Neural cell (in vitro differentiated cells): ENCODE results near the gene STN1. TPM values are rescaled to one million over a fixed set of nuclear protein-coding genes. Genes with fewer than 3 reads are reported as not detected.

ENCODE experiments used
- H2AFZ ChIP-seq: fragments of 200-600, 300-800 bp; sonication (generic), shearing (Covaris generic); 2 replicates; pipeline ENCODE4 v1.6.0; 2014; ENCODE audit warnings: low read depth, mild to moderate bottlenecking, antibody characterized with exemption, low read length, moderate library complexity
- H3F3A ChIP-seq: fragments of 200-600 bp; shearing (Covaris generic); 2 replicates; pipeline ENCODE4 v1.6.1; 2016; ENCODE audit warnings: mild to moderate bottlenecking, moderate library complexity, mixed read lengths, antibody characterized with exemption, low read length; ENCODE audit not compliant: insufficient read depth, poor library complexity, severe bottlenecking
- H3K27ac ChIP-seq: fragments of 200-600, 300-800 bp; sonication (generic), shearing (Covaris generic); 2 replicates; pipeline ENCODE4 v1.5.1; 2014; ENCODE audit warnings: mild to moderate bottlenecking, low read length, moderate library complexity
- H3K27me3 ChIP-seq: fragments of 300-800, 200-600 bp; sonication (generic), shearing (Covaris generic); 2 replicates; pipeline ENCODE4 v1.6.0; 2014; ENCODE audit warnings: mild to moderate bottlenecking, low read depth, low read length, moderate library complexity; ENCODE audit not compliant: insufficient read depth
- H3K36me3 ChIP-seq: fragments of 300-800, 200-600 bp; sonication (generic), shearing (Covaris generic); 2 replicates; pipeline ENCODE4 v1.5.1; 2014; ENCODE audit warnings: mild to moderate bottlenecking, antibody characterized with exemption, low read length, moderate library complexity; ENCODE audit not compliant: insufficient read depth
- H3K4me2 ChIP-seq: fragments of 300-800, 200-600 bp; sonication (generic), shearing (Covaris generic); 2 replicates; pipeline ENCODE4 v1.6.0; 2014; ENCODE audit warnings: mild to moderate bottlenecking, low read length
- H3K4me3 ChIP-seq: fragments of 300-800, 200-600 bp; sonication (generic), shearing (Covaris generic); 2 replicates; pipeline ENCODE4 v1.5.1; 2014; ENCODE audit warnings: mild to moderate bottlenecking, low read length, moderate library complexity
- H3K79me2 ChIP-seq: fragments of 200-600 bp; shearing (Covaris generic); replicated peaks from 2 replicates; pipeline ENCODE4 v1.6.0; 2014; ENCODE audit warnings: mild to moderate bottlenecking, low read length, moderate library complexity; ENCODE audit not compliant: insufficient read depth
- H3K9ac ChIP-seq: fragments of 300-800, 200-600 bp; sonication (generic), shearing (Covaris generic); 2 replicates; pipeline ENCODE4 v1.6.1; 2016; ENCODE audit warnings: mild to moderate bottlenecking, low read length, mixed read lengths
- H3K9me2 ChIP-seq: fragments of 200-600 bp; shearing (Covaris generic); 2 replicates; pipeline ENCODE4 v1.6.1; 2016; ENCODE audit warnings: mild to moderate bottlenecking, low read length, mixed read lengths; ENCODE audit not compliant: insufficient read depth
- H3K9me3 ChIP-seq: fragments of 200-600, 300-800 bp; sonication (generic), shearing (Covaris generic); 2 replicates; pipeline ENCODE4 v1.6.1; 2016; ENCODE audit warnings: mild to moderate bottlenecking, mixed run types, low read length, moderate library complexity, mixed read lengths
- H4K20me1 ChIP-seq: fragments of 200-600 bp; shearing (Covaris generic); 2 replicates; pipeline ENCODE4 v1.6.1; 2016; ENCODE audit warnings: mild to moderate bottlenecking, mixed run types; ENCODE audit not compliant: insufficient read depth
- EP300 ChIP-seq: fragments of 450-650 bp; conservative IDR thresholded peaks from 2 replicates; pipeline ENCODE4 v1.6.1; 2014; ENCODE audit warnings: antibody characterized with exemption, mild to moderate bottlenecking, moderate library complexity; ENCODE audit not compliant: poor library complexity, severe bottlenecking
- EZH2 ChIP-seq: fragments of 200-600, 300-800 bp; shearing (Covaris generic), sonication (generic); IDR thresholded peaks from 2 replicates; pipeline ENCODE4 v1.6.1; 2014; ENCODE audit warnings: antibody characterized with exemption, low read length, borderline replicate concordance, mild to moderate bottlenecking; ENCODE audit not compliant: insufficient read depth, poor library complexity, severe bottlenecking
- MXI1 ChIP-seq: fragments of 450-650 bp; conservative IDR thresholded peaks from 2 replicates; pipeline ENCODE4 v1.6.1; 2014; ENCODE audit warnings: antibody characterized with exemption, mild to moderate bottlenecking; ENCODE audit not compliant: poor library complexity, severe bottlenecking
- POLR2AphosphoS5 ChIP-seq: IDR thresholded peaks from 2 replicates; pipeline ENCODE4 v1.6.1; 2012
- RAD21 ChIP-seq: fragments of 450-650 bp; conservative IDR thresholded peaks from 2 replicates; pipeline ENCODE4 v1.6.1; 2014; ENCODE audit warnings: antibody characterized with exemption, mild to moderate bottlenecking, moderate library complexity
- REST ChIP-seq: IDR thresholded peaks from 2 replicates; pipeline ENCODE4 v1.6.1; 2012; ENCODE audit warnings: borderline replicate concordance
- SMC3 ChIP-seq: fragments of 450-650 bp; conservative IDR thresholded peaks from 2 replicates; pipeline ENCODE4 v1.6.1; 2014; ENCODE audit warnings: antibody characterized with exemption, mild to moderate bottlenecking, moderate library complexity; ENCODE audit not compliant: poor library complexity
- TAF1 ChIP-seq: IDR thresholded peaks from 2 replicates; pipeline ENCODE4 v1.6.1; 2012; ENCODE audit warnings: low read depth
- polyA plus RNA-seq: library from polyadenylated mRNA; depleted of rRNA; stranded (reverse); fragments of >200 nt; gene quantifications from 2 replicates; pipeline ENCODE4 v1.2.3, GENCODE V29; 2014
- TF ChIP-seq, protein P1 (sequence below): fragments of 450-650 bp; IDR thresholded peaks from 2 replicates; pipeline ENCODE4 v1.5.1; 2014; ENCODE audit warnings: antibody characterized with exemption, mild to moderate bottlenecking, moderate library complexity; ENCODE audit not compliant: poor library complexity, severe bottlenecking

The STN1 gene
- polyA plus RNA-seq, 1 donor from 2014 or later = 9.4 TPM

DNA sequence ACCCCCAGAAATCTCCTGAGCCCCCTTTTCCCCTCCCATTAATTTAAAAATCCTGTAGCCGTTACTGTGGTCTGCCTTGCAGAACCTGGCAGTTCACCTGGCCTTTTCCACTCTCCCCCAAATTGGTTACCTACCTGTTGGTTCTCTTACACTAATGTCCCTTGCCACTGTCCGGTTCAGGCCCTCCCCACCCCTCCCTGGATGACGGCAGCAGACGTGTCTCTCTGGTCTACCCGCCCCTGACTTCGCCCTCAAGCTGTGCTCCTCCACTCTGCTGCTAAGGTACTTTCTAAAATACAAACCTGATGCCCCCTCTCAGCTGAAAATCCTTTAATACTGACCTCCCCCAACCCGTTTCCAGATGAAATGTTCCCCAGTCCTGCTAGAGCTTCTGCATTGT lies 47.0 kb downstream of the STN1 start:
- no peaks in the 10 kb centered on the region for H3F3A ChIP-seq
- H3K4me2 ChIP-seq = no peak overlapping the region
- no peak overlapping the region for H3K27ac ChIP-seq
- H4K20me1 ChIP-seq = no peaks in the 10 kb centered on the region
- H3K9me2 ChIP-seq = no peaks in the 10 kb centered on the region
- no peaks in the 10 kb centered on the region for H3K79me2 ChIP-seq
- H3K27me3 ChIP-seq = no peaks in the 10 kb centered on the region
- no peaks in the 10 kb centered on the region for H3K36me3 ChIP-seq
- no peaks in the 10 kb centered on the region for H3K9me3 ChIP-seq
- H3K4me3 ChIP-seq = no peak overlapping the region
- no peak overlapping the region for H2AFZ ChIP-seq
- no peak overlapping the region for H3K9ac ChIP-seq
- no peak for TF ChIP-seq POLR2AphosphoS5
- no peak for TF ChIP-seq MXI1
- TF ChIP-seq RAD21 = no peak
- TF ChIP-seq REST = no peak
- TF ChIP-seq SMC3 = no peak
- TF ChIP-seq EP300 = no peak
- TF ChIP-seq, protein P1, sequence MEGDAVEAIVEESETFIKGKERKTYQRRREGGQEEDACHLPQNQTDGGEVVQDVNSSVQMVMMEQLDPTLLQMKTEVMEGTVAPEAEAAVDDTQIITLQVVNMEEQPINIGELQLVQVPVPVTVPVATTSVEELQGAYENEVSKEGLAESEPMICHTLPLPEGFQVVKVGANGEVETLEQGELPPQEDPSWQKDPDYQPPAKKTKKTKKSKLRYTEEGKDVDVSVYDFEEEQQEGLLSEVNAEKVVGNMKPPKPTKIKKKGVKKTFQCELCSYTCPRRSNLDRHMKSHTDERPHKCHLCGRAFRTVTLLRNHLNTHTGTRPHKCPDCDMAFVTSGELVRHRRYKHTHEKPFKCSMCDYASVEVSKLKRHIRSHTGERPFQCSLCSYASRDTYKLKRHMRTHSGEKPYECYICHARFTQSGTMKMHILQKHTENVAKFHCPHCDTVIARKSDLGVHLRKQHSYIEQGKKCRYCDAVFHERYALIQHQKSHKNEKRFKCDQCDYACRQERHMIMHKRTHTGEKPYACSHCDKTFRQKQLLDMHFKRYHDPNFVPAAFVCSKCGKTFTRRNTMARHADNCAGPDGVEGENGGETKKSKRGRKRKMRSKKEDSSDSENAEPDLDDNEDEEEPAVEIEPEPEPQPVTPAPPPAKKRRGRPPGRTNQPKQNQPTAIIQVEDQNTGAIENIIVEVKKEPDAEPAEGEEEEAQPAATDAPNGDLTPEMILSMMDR = no peak

GRCh38 chr10:103870516-103870915 lies 47.5 kb downstream of the STN1 start:
- no peaks in the 10 kb centered on the region for H3K79me2 ChIP-seq
- no peaks in the 10 kb centered on the region for H3F3A ChIP-seq
- TF ChIP-seq RAD21 = no peak
- no peak for TF ChIP-seq REST
- no peak for TF ChIP-seq POLR2AphosphoS5
- TF ChIP-seq EP300 = no peak
- no peak for TF ChIP-seq EZH2
- no peak for TF ChIP-seq MXI1
- no peak for TF ChIP-seq SMC3
- no peak for TF ChIP-seq TAF1
- TF ChIP-seq, protein P1 = no peak
- no peak overlapping the region for H3K4me3 ChIP-seq
- no peak overlapping the region for H3K4me2 ChIP-seq
- no peaks in the 10 kb centered on the region for H3K9me2 ChIP-seq
- H3K27me3 ChIP-seq = no peaks in the 10 kb centered on the region
- no peak overlapping the region for H3K27ac ChIP-seq
- no peak overlapping the region for H2AFZ ChIP-seq
- H4K20me1 ChIP-seq = no peaks in the 10 kb centered on the region
- H3K36me3 ChIP-seq = no peaks in the 10 kb centered on the region
- H3K9ac ChIP-seq = no peak overlapping the region
- no peaks in the 10 kb centered on the region for H3K9me3 ChIP-seq
